Erythroblast (primary cell): ENCODE data around the gene GJB4.

Experiments used
- GATA1 ChIP-seq: IDR thresholded peaks from 2 replicates; pipeline ENCODE4 v1.6.1; 2011; ENCODE audit warnings: low read depth, mild to moderate bottlenecking, control low read depth, low read length, moderate library complexity
- POLR2A ChIP-seq: IDR thresholded peaks from 2 replicates; pipeline ENCODE4 v1.6.1; 2011; ENCODE audit warnings: mild to moderate bottlenecking, low read length

- TF ChIP-seq POLR2A (no peak), GATA1 (no peak)
These were observed 48.7 kb downstream of the GJB4 start for GRCh38 chr1:34808051-34808810.
